GM18526 (cell line): ENCODE results near the gene STK4.

Source experiments
- POLR2A ChIP-seq: IDR thresholded peaks from 3 replicates; pipeline ENCODE4 v1.6.1; 2011; ENCODE audit not compliant: insufficient read length; ENCODE audit errors: extremely low read depth

STK4 gene

DNA sequence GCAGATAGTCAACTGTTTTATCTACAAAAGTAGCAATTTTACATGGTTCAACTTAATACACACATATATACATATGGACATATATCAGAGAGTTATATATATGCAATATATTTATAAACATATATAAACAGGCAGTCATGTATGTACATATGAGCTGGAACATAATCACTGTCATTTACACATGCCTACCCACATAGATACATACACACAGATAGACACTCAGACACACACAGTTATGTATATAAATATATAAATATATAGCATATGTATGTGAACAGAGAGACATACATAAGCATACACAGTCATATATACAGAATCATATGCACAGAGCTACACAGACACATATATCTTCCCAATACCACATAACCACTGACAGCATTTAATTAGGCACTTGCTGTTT lies 146.4 kb downstream of the STK4 start:
- TF ChIP-seq POLR2A, result no peak

GRCh38 chr20:45113865-45114264 lies 147.6 kb downstream of the STK4 start:
- TF ChIP-seq POLR2A, result no peak

DNA sequence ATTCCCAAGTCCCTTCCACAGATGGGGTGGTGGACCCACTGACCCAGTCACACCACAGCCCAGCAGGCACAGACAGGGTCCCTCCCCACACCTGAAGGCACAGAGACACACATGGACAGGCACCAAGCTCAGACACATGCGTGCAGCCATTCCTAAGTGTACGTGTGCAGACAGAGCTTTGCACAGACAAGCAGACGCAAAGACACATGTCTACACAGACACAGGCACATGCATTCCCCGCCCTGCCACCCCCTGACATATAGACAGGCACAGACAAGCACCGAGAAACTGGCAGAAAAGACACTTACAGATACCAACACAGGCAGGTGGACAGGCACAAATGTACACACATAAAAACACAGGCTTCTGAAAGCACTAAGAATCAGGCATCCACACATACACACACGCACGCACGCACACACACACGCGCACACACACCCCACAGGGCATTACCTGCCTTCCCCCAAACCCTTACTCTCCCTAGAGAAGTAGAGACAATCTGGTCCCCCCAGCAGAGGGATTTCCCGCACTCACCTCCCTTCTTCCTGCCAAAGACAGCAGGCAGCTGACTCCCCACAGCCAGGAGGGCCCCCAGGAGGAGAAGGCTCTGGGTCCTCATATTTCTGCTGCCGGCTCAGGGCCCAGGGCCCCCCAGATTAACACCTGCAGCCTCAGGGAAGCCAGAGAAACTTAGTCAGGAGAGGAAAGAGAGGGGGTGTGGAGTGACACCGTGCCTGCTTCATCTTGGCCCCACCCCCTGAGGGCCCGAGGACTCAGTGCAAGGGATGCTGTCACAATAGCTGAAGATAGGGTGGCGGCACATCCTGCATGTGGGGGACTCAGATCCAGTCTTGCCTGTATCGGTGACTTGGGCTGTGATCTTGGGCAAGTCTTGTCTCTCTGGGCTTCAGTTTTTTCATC lies 148.4 kb downstream of the STK4 start, which contains the start of gene WFDC5:
Gene WFDC5 (minus strand): TSS at position 710 of the 921 bp plus-strand sequence. CDS start 91 bp downstream, at position 619.
- TF ChIP-seq POLR2A, result no peak

- no peak for TF ChIP-seq POLR2A
Measured at GRCh38 chr20:45115386-45115774, 149.1 kb downstream of the STK4 start.

DNA sequence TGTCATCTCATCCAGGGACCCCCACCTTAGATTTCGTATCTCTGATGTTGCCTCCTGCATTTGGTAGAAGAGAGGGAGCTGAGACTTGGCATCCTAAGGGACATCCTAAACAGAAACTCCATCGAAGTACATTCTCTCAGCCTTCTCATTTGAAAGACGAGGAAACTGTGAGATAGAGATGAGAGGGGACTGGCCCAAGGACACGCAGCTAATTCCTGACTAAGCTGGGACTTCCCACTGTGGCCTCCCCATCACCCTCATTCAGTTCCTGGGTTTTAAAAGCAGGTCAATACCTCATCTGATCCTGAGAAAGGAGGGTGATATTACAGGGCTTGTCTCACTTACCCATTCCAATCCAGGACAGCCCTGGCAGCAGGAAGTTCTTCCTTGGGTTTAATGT lies 149.5 kb downstream of the STK4 start:
- TF ChIP-seq POLR2A, result no peak

DNA sequence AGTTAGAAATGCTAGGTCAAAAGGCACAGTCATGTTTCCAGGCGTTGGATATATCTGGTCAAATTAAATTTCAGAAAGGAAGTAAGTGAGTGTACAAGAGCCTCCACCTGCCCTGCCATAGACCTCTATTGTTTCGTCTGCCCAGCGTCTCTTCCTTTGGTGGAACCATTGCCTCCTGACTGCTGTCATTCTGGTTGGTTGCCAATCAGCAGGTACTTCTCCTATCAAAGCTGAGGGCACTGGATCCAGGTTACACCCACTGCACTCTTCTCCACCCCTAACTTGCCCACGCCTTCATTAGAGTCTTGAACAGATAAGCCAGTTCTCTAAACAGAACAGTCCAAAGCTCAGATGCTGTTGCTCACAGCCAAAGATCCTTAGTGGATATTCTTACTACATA lies 151.3 kb downstream of the STK4 start:
- no peak for TF ChIP-seq POLR2A

DNA sequence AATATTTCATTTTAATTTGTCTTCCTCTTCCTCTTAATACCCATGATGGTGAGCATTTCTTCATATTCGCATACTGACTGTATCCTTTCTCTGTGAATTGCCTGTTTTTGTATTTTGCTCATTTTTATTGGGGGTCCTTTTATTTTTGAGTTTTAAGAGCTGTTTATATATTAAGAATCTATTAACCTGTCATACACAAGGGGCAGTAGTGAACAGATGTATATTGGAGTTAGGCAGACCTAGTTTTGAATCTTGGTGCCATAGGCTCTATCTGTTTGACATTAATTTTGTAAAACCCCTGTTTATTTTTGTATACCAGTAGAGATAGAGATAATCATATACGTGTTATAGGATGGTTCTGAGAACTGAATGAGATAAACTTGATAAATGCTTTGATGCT lies 151.7 kb downstream of the STK4 start:
- no peak for TF ChIP-seq POLR2A

DNA sequence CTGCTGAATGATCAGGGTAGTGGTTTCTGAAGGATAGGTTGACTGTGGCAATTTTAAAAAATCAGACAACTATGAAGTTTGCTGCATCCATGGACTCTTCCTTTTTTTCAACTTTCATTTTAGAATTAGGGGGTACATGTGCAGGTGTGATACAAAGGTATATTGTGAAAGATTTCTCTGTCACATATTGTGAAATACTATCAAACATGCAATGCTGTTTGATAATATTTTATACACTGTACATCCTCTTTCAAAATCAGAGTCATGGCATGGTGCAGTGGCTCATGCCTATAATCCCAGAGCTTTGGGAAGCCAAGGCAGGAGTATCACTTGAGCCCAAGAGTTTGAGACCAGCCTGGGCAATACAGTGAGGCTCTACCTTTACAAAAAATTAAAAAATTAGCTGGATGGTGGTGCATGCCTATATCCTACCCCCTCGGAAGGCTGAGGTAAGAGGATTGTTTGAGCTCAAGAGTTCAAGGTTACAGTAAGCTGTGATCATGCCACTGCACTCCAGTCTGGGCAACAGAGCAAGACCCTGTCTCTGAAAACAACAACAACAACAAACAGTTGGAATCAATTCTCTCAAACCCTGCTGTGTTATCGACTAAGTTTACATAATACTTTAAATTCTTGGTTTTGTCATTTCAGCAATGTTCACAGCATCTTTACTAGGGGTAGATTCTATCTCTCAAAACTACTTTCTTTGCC lies 153.4 kb downstream of the STK4 start:
- TF ChIP-seq POLR2A, result no peak

DNA sequence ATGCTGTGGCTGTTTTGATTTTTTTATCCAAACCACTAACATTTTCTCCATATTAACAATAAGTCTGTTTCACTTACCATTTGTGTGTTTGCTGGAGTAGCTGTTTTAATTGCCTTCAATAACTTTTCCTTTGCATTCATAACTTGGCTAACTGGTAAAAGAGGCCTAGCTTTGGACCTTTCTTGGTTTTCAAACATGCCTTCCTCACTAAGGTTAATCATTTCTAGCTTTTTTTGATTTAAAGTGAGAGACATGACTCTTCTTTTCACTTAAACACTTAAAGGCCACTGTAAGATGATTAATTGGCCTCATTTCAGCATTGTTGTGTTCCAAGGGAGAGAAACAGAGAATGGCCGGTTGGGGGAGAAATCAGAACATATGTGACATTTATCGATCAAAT lies 155.1 kb downstream of the STK4 start:
- TF ChIP-seq POLR2A, result no peak

GRCh38 chr20:45124365-45124764 lies 158.1 kb downstream of the STK4 start, which contains the start of gene WFDC12:
Gene WFDC12, minus strand, starts transcription at chr20:45124465. Its CDS starts 18 bp downstream, at chr20:45124447.
- TF ChIP-seq POLR2A, result no peak

DNA sequence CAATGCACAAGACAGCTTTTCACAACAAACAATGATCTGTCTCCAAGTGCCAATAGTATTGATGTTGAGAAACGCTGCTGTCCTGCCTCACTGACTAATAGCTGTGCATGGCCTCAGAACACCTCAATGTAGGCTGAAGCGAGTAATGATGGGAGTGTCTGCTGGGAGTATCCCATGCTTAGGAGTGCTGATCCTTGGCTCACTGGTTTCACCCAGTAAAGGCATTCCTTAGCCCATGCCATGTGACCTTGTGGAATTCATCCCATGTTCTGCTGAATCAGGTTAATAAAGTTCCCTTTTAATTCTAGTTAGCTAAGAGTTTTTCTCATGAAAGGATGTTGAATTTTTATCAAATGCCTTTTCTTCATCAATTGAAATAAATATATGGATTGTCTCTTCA lies 161.8 kb downstream of the STK4 start:
- TF ChIP-seq POLR2A, result no peak
